HG03565 (cell line): ENCODE results near the gene CASTOR2.
"Not testable (repeated sequence)": the region's sequence is repeated elsewhere in the genome, so short reads cannot be mapped to it uniquely, and the experiment has no call there.

Experiments
- ATAC-seq: cut with Tn5 transposase; IDR thresholded peaks from one replicate; pipeline ENCODE4 v1.9.1; 2021; ENCODE audit warnings: mild to moderate bottlenecking, moderate library complexity; ENCODE audit not compliant: unreplicated experiment

CASTOR2 gene

DNA sequence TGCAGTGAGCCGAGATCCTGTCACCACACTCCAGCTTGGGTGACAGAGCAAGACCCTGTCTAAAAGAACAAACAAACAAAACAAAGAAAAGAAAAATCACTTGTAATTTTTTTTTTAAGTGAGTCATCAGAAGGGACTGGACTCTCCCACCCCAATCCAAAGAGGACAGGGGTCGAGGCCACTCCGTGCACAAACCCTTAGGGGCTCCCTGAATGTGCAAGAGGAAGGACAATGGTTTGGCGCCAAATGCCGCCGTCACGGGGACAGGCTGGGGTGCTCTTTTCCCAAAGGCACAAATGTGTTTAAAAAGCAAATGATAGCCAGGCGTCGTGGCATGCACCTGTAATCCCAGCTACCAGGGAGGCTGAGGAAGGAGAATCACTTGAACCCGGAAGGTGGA lies 85.3 kb downstream of the CASTOR2 start:
- ATAC-seq, result no peak

DNA sequence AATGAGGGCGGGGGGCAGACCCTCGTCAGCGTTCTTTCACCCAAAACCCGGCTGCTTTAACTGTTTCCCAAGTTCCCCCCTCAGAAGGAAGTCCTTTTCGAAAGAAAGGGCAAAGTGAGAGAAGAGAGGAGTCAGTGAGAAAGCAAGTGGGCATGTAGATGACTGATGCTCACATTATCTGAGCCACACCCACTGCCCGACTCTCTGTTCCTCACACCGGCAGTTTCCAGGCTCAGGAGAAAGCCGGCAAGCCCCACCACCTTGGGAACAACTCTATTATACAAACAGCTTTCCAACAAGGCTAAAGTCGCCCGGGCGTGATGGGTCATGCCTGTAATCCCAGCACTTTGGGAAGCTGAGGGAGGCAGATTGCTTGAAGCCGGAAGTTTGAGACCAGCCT lies 86.0 kb downstream of the CASTOR2 start:
- no peak for ATAC-seq

DNA sequence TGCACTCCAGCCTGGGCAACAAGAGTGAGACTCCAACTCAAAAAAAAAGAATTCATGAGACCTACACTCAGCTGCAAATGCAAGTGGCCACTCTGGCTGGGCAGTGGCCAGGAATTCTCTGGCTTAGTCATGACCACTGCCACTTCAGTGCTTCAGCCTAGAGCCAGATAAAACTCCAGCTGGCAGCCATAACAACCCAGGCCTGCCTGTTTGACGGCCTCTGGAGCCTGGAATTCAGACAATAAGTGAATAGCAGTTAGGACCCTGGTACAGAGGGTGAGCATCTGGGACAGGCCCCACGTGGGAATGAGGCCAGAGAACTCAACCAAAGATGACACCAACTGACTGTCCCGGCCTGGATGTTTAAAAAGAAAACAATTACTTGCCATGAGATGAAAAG lies 90.2 kb downstream of the CASTOR2 start:
- no peak for ATAC-seq

DNA sequence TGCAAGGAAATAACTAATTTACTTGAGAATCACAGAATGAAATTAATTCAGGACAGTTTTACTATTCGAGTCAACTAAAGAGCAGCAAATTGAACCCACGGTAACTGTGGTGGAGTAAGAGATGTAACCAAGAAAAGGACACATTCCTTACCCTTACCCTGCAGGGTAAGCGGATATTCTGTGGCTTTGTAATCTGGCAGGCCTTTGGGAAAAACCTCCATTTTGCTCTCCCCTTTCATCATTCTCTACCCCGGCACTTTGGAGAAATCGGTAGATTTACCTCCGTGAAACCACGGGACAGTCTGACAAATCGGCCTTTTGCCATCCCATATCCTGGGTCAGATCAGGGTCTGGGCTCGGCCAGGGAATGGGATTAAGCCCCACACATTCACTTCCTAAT lies 90.7 kb downstream of the CASTOR2 start:
- ATAC-seq, result no peak

DNA sequence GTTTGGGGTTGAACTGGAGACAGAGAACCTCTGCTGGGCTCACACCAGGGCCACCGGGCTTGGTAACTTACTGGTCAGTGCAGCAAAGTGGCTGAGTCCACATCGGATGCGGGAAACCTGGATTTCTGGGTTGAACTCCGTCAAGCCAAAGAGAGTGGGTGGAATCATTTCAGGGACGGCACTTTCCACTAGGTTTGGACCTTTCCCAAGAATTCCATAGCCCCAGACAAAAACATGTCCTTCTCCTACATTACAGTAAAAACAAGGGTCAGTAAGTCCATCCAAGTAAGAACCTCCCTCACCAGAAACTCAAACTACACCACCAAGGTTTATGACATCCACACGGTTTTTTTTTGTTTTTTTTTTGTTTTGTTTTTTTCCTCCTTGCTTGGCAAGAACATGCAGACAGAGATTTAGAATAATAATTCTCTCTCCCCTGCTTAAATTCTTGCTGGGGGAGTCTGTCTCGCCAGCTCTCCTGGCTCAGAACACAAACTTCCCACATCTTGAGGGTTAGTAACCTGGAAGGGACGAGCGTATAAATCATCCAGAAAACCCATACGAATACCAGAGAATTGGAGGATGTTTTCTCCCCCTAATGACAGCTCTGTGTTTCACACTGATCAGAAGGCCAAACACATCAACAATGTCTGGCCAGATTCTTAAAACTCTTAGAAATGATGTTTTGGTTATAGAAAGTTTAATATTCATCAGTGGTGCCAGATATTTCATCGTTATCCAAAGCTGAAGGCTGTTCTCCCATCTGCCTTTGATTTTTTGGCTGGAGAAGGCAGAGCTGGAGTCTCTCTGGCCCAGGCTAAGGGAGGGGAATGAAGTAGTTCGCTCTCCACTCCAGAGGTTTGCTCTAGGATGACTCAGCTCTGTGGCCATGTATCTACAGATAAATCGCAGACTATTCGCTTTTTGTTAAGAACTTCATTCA lies 91.6 kb downstream of the CASTOR2 start:
- ATAC-seq, result no peak

DNA sequence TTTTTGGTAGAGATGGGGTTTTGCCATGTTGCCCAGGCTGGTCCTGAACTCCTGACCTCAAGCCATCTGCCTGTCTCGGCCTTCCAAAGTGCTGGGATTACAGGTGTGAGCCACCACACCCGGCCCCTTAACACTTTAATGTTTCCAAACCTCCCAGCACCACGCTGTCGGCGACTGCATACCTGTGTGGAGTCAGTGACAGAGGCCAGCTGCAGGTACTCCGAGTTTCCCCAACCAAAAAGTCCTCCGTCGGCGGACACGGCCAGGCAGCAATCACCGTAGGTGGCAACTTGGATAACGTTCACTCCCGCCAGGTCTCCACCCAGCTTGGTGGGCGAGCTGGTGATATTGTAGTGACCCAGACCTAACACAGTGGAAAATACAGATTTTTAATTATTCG lies 93.9 kb downstream of the CASTOR2 start:
- no peak for ATAC-seq

DNA sequence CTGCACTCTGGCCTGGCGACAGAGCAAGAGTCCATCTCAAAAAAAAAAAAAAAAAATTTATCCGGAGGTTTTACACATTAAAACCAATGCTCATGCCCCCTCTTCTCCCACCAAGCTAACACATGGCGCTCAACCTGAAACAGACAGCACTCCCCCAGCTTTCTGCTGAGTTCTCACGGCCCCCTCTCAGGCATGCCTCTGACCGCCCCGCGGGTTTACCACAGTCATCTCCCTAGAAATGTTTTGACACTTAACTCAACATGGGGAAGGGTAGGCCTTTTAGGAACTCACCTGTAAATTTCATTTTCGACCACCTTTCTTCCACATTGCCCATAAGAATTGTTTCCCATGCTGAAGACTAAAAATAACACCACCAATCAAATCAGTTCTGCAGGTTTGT lies 99.8 kb downstream of the CASTOR2 start:
- ATAC-seq, result no peak

DNA sequence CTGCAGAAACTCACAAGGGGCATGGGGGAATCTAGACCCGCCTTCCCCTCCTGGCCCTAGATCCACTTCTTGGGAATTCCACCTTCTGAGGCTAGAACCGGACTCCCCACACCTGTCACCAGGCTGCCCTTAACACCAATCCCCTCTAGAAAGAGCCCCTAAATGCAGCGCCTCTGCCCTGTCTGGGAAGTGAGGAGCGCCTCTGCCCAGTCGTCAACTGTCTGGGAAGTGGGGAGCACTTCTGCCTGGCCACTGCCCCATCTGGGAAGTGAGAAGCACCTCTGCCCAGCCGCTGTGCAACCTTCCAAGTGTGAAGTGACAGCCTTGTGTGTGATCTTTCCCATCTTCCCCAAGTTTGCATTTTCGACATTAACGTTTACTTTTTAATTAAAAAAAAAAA lies 100.3 kb downstream of the CASTOR2 start:
- no peak for ATAC-seq

DNA sequence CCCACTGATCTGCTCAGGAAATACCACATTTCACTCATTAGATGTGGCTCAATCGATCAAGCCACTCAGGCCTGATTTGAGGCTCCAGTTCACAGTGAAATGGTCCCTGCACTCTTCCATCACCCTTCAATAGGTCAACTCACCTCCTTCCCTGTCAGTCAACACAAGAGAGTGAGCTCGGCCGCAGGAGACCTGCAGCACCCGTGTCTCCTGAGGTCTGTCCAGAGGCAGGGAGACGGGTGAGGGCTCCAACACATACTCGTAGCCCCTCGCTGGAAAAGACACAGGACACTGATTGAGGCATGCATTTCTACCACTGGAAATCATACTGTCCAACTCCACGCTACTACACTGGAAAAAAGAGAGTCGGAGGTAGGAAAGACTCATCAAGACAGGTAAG lies 102.0 kb downstream of the CASTOR2 start:
- no peak for ATAC-seq

DNA sequence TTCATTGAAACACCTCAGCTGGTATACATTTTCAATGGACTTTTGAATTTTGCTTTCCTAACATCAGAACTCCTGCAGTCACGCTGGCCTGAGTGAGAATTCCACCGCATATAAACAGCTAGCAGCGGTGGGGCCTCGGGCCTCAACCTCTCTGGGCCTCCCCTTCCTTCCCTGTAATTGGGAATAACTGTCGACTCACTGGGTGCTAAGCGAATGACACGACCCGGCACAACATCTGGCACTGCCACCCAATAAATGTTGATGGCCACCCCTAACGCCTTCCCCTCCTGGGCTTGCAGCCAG lies 108.4 kb downstream of the CASTOR2 start:
- ATAC-seq, result no peak

DNA sequence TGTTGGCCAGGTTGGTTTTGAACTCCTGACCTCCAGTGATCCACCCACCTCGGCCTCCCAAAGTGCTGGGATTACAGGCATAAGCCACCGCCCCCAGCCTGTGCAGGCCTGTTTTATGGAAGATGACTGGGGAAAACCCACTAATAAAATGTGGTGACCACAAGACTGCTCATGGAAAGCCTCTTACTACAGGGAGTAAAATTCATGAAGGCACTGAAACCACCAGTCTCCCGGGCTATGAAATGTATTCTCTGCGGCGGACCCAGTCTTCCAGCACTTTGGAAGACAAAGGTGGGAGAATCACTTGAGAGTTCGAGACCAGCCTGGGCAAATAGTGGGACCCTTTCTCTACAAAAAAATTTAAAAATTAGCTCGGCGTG lies 109.7 kb downstream of the CASTOR2 start:
- not testable (repeated sequence) for ATAC-seq
